Parathyroid adenoma (tissue), 2 donors: Measurements from ENCODE around the gene ARAP1.

ENCODE experiments used
- H2AFZ ChIP-seq: fragments of 300-600 bp; sonication (generic); one replicate; pipeline ENCODE4 v1.7.0; 2017; ENCODE audit warnings: antibody characterized with exemption, mild to moderate bottlenecking
- H3K27ac ChIP-seq: fragments of 300-600 bp; sonication (generic); one replicate; pipeline ENCODE4 v1.7.0; 2017
- H3K27me3 ChIP-seq: fragments of 300-600 bp; sonication (generic); one replicate; pipeline ENCODE4 v1.7.0; 2017; ENCODE audit warnings: low read length; ENCODE audit not compliant: control insufficient read depth, insufficient read depth
- H3K36me3 ChIP-seq: fragments of 300-600 bp; sonication (generic); one replicate; pipeline ENCODE4 v1.7.0; 2017; ENCODE audit warnings: low read length; ENCODE audit not compliant: control insufficient read depth, insufficient read depth
- H3K4me1 ChIP-seq: fragments of 300-600 bp; sonication (generic); one replicate; pipeline ENCODE4 v1.7.0; 2017; ENCODE audit warnings: control low read depth
- H3K4me2 ChIP-seq: fragments of 300-600 bp; sonication (generic); one replicate; pipeline ENCODE4 v1.7.0; 2017; ENCODE audit warnings: low read length
- H3K4me3 ChIP-seq: fragments of 300-600 bp; sonication (generic); one replicate; pipeline ENCODE4 v1.7.0; 2017; ENCODE audit warnings: low read depth, low read length
- H3K79me2 ChIP-seq: fragments of 300-600 bp; sonication (generic); one replicate; pipeline ENCODE4 v1.7.0; 2017; ENCODE audit warnings: control low read depth
- H3K9ac ChIP-seq: fragments of 300-600 bp; sonication (generic); one replicate; pipeline ENCODE4 v1.7.0; 2017; ENCODE audit warnings: mild to moderate bottlenecking
- H3K9me3 ChIP-seq: fragments of 300-600 bp; sonication (generic); one replicate; pipeline ENCODE4 v1.7.0; 2017; ENCODE audit warnings: low read length; ENCODE audit not compliant: control insufficient read depth
- CTCF ChIP-seq: fragments of 300-600 bp; sonication (generic); IDR thresholded peaks from one replicate; pipeline ENCODE4 v1.7.0; 2017; ENCODE audit warnings: antibody characterized with exemption, mild to moderate bottlenecking
- donor health status: primary hyperparathyroidism.

Gene ARAP1

DNA sequence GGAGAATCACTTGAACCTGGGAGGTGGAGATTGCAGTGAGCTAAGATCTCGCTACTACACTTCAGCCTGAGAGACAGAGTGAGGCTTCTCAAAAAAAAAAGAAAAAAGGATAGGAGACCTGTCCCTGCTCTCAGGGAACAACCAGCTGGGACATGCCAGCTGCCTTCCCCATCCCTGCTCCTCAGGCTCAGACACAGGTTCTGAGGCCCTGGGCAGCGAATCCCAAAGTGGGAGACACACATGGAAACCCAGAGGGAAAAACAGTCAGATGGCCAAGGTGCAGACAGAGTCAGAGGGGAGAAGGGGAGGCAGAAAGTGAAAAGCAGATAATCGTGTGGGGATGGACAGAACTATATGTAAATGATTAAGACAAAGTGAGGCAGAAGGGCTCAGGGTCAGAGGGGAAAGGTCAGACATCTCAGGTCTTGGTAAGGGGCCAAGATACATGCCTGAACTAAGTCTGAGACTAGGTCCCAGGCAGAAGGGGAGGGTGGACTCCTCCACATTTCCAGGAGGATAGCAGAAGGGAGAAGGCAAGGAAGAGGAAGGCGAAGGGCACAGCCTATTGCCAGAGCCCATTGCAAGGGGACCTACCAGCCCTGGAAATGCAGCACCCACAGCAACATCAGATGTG, 27.4 kb upstream of the ARAP1 start:
- Histone ChIP-seq H3K27me3 (no peaks in the 10 kb centered on the region), H3K9me3 (no peaks in the 10 kb centered on the region), H3K79me2 (peaks cover 3% of the 10 kb centered on the region), H3K9ac (no peak overlapping the region), H3K4me2 (no peak overlapping the region), H2AFZ (no peak overlapping the region), H3K4me3 (no peak overlapping the region), H3K36me3 (no peaks in the 10 kb centered on the region), H3K27ac (no peak overlapping the region), H3K4me1 (no peaks in the 10 kb centered on the region)
- TF ChIP-seq CTCF, result no peak

DNA sequence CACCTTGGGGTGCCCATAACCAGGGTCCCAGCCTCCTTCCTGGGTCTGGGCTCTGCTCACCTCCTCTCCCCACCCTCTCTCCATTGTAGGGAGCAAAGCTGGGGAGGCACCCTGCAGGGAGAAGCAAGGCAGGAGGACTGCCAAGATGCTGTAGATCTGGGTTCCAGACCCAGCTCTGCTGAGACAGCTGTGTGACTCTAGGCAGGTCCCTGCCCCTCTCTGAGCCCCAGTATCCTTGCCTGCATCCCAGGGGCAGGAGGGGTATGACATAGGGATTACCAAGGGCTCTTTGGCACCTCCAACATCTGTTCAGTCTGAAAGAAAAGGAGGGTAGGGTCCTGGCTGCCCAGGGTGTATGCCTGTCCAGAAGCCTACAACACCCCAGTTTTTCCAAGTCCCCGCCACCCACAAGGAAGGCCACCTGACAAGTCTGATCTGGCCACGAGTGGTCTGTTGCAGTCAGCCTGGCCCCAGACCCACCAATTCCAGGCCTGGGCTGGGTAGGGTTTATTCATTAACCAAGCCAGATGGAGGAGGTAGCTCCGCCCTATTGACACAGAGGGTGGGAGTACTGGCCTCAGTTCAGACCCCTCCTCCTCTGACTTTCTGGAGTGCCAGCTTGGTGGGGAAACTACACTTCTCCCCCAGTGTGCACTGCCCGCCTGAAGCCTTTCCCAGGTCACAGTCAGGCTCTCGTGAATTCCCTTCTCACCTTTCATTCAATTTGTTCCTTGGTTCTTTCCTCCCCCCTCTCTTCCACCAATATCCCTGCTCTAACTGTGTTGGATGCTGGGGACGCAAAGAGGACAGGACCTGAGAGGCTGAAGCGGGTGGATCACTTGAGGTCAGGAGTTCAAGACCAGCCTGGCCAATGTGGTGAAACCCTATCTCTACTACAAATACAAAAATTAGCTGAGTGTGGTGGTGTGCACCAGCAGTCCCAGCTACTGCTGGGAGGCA, 26.6 kb upstream of the ARAP1 start:
- Histone ChIP-seq H3K27me3 (no peaks in the 10 kb centered on the region), H3K27ac (no peak overlapping the region), H2AFZ (no peak overlapping the region), H3K36me3 (no peaks in the 10 kb centered on the region), H3K9me3 (no peaks in the 10 kb centered on the region), H3K4me3 (no peak overlapping the region), H3K9ac (no peak overlapping the region), H3K79me2 (peaks cover 3% of the 10 kb centered on the region), H3K4me2 (no peak overlapping the region), H3K4me1 (no peaks in the 10 kb centered on the region)
- no peak for TF ChIP-seq CTCF

GRCh38 chr11:72777755-72778278, 25.6 kb upstream of the ARAP1 start:
- no peak overlapping the region for H2AFZ ChIP-seq
- peaks cover 3% of the 10 kb centered on the region for H3K79me2 ChIP-seq
- no peak for TF ChIP-seq CTCF

DNA sequence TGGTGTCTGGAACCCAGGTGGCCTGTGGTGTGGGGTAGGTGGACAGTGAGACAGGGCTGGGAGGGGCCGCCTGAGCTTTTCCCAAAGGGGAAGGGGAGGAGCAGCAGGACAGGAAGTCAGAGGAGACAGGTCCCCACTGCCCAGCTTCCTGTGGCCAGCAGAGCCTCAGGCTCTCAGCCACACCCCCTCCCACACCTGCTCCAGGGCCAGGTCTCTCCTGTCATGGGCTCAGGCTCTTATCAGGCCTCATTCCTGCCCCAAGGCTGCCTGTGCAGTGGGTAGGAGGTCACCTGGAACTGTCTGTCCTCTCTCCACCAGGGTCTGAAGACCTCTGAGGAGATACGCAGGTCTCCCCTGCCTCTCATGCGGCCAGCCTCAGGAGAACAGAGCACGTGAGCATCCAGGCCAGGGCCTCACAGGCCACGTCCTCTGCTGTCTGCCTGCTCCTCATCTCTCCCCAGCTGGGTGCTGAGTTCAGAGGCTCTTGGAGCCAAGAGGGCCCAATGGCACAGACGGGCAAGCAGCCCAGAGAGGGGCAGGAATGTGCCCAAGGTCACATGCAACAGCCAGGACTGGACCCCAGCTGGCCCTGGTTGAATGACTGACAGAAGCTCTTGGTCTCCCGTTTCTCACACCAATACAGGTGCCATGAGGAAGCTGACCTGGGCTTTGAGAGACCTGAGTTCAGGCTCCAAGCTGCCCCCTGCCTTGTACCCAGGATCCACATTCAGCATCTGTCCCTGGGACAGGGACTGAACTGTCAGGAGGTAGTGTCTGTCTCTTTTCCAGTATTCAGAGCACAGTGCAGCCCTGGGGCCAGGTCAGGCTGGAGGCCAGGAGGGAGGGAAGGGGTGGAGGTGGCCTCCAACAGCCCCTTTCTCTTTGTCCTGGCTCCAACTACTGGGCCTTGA, 24.9 kb upstream of the ARAP1 start:
- Histone ChIP-seq H3K36me3 (no peaks in the 10 kb centered on the region), H3K9me3 (no peaks in the 10 kb centered on the region), H3K4me1 (no peaks in the 10 kb centered on the region), H3K27ac (no peak overlapping the region), H3K4me3 (no peak overlapping the region), H3K27me3 (no peaks in the 10 kb centered on the region), H2AFZ (no peak overlapping the region), H3K9ac (no peak overlapping the region), H3K4me2 (no peak overlapping the region), H3K79me2 (peaks cover 3% of the 10 kb centered on the region)
- no peak for TF ChIP-seq CTCF

More at GRCh38 chr11:72777755-72778278, 25.6 kb upstream of the ARAP1 start:
- Histone ChIP-seq H3K4me1 (no peaks in the 10 kb centered on the region), H3K36me3 (no peaks in the 10 kb centered on the region), H3K9me3 (no peaks in the 10 kb centered on the region), H3K9ac (no peak overlapping the region), H3K27me3 (no peaks in the 10 kb centered on the region), H3K4me2 (no peak overlapping the region), H3K27ac (no peak overlapping the region), H3K4me3 (no peak overlapping the region)
